GM19099 (cell line): ENCODE measurements around the gene RPL37.

ENCODE experiments used
- POLR2A ChIP-seq: IDR thresholded peaks from 3 replicates; pipeline ENCODE4 v1.6.1; 2011; ENCODE audit warnings: low read depth; ENCODE audit not compliant: insufficient read length; ENCODE audit errors: extremely low read depth

RPL37 gene

GRCh38 chr5:40841068-40841805, 6.2 kb upstream of the RPL37 start, which contains the start of gene CARD6:
TSS of gene CARD6 (plus strand) at chr5:40841367. CDS start at chr5:40841383, 16 bp downstream.
- no peak for TF ChIP-seq POLR2A

GRCh38 chr5:40838086-40838485, 3.1 kb upstream of the RPL37 start:
- no peak for TF ChIP-seq POLR2A

- no peak for TF ChIP-seq POLR2A
Observed at GRCh38 chr5:40834391-40834848, 602 bp downstream of the RPL37 start.

GRCh38 chr5:40833712-40834229, 1.3 kb downstream of the RPL37 start:
- TF ChIP-seq POLR2A, result peak; percentile 8

- TF ChIP-seq POLR2A, result peak; percentile 9
Observed at GRCh38 chr5:40832345-40832744, 2.7 kb downstream of the RPL37 start.

GRCh38 chr5:40831346-40832210, 3.4 kb downstream of the RPL37 start:
- TF ChIP-seq POLR2A, result no peak

- TF ChIP-seq POLR2A, result no peak
Observed at GRCh38 chr5:40829748-40830533, 5.1 kb downstream of the RPL37 start.

GRCh38 chr5:40828690-40829661, 6.0 kb downstream of the RPL37 start:
- peak; percentile 9 for TF ChIP-seq POLR2A

- peak; percentile 16 for TF ChIP-seq POLR2A
Observed at GRCh38 chr5:40828021-40828631, 6.9 kb downstream of the RPL37 start.

GRCh38 chr5:40827188-40827977, 7.6 kb downstream of the RPL37 start:
- no peak for TF ChIP-seq POLR2A

- TF ChIP-seq POLR2A, result no peak
Observed at GRCh38 chr5:40826489-40827187, 8.4 kb downstream of the RPL37 start.

- no peak for TF ChIP-seq POLR2A
Observed at GRCh38 chr5:40823459-40823858, 11.6 kb downstream of the RPL37 start.

- no peak for TF ChIP-seq POLR2A
Observed at GRCh38 chr5:40813698-40814281, 21.2 kb downstream of the RPL37 start.
